ENCODE data around the gene NEGR1. TPM values are rescaled to one million over a fixed set of nuclear protein-coding genes. Genes with fewer than 3 reads are reported as not detected.

The NEGR1 gene
- total RNA-seq, 1 experiment from 2014 or later = 0.44 TPM

GRCh38 chr1:71823708-71824305, 458.5 kb downstream of the NEGR1 start:
- no peaks in the 10 kb centered on the region for H3K79me2 ChIP-seq (ENCODE audit: low read depth)
- no peaks in the 10 kb centered on the region for H3K36me3 ChIP-seq (ENCODE audit: low read depth)
- H3K9me2 ChIP-seq (ENCODE audit: insufficient read depth) = no peaks in the 10 kb centered on the region
- H3K9me3 ChIP-seq (ENCODE audit: insufficient read depth, low read depth) = no peaks in the 10 kb centered on the region
- no peaks in the 10 kb centered on the region for H3K27me3 ChIP-seq (ENCODE audit: insufficient read depth, low read depth)
- H2AFZ ChIP-seq = no peak overlapping the region
- no TSS peak for BruUV-seq (replicated peaks)
- no peaks in the 10 kb centered on the region for H3K4me1 ChIP-seq (replicated peaks; ENCODE audit: insufficient read depth)
- no peak for DNase-seq
- ChIA-PET POLR2A (ENCODE audit: unreplicated experiment) (no interaction called here), CTCF (no interaction called here)
- H3K27ac ChIP-seq = no peak overlapping the region
- intact Hi-C loops (cut with micrococcal nuclease; ENCODE audit: unreplicated experiment) = no loop called here
- TF ChIP-seq EZH2 (IDR thresholded peaks at IDR 0.05; ENCODE audit: low read depth) (no peak), CTCF (conservative IDR thresholded peaks at IDR 0.05) (no peak)
- no peaks in the 10 kb centered on the region for H4K20me1 ChIP-seq (ENCODE audit: insufficient read depth)
- H3K4me2 ChIP-seq = no peak overlapping the region
- no peak overlapping the region for H3K4me3 ChIP-seq
- H3F3A ChIP-seq (ENCODE audit: insufficient read depth, low read depth) = no peaks in the 10 kb centered on the region

GRCh38 chr1:71817028-71817427, 465.3 kb downstream of the NEGR1 start:
- POLR2A ChIA-PET (ENCODE audit: unreplicated experiment) = no interaction called here
- Histone ChIP-seq H3K36me3 (ENCODE audit: low read depth) (no peaks in the 10 kb centered on the region), H3K9me2 (ENCODE audit: insufficient read depth) (no peaks in the 10 kb centered on the region), H4K20me1 (ENCODE audit: insufficient read depth) (no peaks in the 10 kb centered on the region), H3K4me1 (replicated peaks; ENCODE audit: insufficient read depth) (no peaks in the 10 kb centered on the region), H2AFZ (no peak overlapping the region), H3K4me2 (no peak overlapping the region), H3K27ac (no peak overlapping the region), H3K9me3 (ENCODE audit: insufficient read depth, low read depth) (no peaks in the 10 kb centered on the region), H3K79me2 (ENCODE audit: low read depth) (no peaks in the 10 kb centered on the region), H3F3A (ENCODE audit: insufficient read depth, low read depth) (no peaks in the 10 kb centered on the region), H3K4me3 (no peak overlapping the region), H3K27me3 (ENCODE audit: insufficient read depth, low read depth) (no peaks in the 10 kb centered on the region)
- no peak for TF ChIP-seq EZH2 (IDR thresholded peaks at IDR 0.05; ENCODE audit: low read depth)
- TF ChIP-seq CTCF (conservative IDR thresholded peaks at IDR 0.05) = no peak
- intact Hi-C loops (cut with micrococcal nuclease; ENCODE audit: unreplicated experiment) = no loop called here
- DNase-seq = no peak
- BruUV-seq (replicated peaks) = no TSS peak
- CTCF ChIA-PET = no interaction called here

GRCh38 chr1:71809085-71809484, 473.3 kb downstream of the NEGR1 start:
- H3K9me3 ChIP-seq (ENCODE audit: insufficient read depth, low read depth) = no peaks in the 10 kb centered on the region
- POLR2A ChIA-PET (ENCODE audit: unreplicated experiment) = no interaction called here
- intact Hi-C loops (cut with micrococcal nuclease; ENCODE audit: unreplicated experiment) = no loop called here
- no peak overlapping the region for H3K4me2 ChIP-seq
- no peaks in the 10 kb centered on the region for H3K36me3 ChIP-seq (ENCODE audit: low read depth)
- no peak overlapping the region for H2AFZ ChIP-seq
- H3K27ac ChIP-seq = no peak overlapping the region
- H4K20me1 ChIP-seq (ENCODE audit: insufficient read depth) = no peaks in the 10 kb centered on the region
- H3K9me2 ChIP-seq (ENCODE audit: insufficient read depth) = no peaks in the 10 kb centered on the region
- no peaks in the 10 kb centered on the region for H3K79me2 ChIP-seq (ENCODE audit: low read depth)
- H3K27me3 ChIP-seq (ENCODE audit: insufficient read depth, low read depth) = no peaks in the 10 kb centered on the region
- TF ChIP-seq CTCF (conservative IDR thresholded peaks at IDR 0.05) = no peak
- no peak for TF ChIP-seq EZH2 (IDR thresholded peaks at IDR 0.05; ENCODE audit: low read depth)
- H3K4me3 ChIP-seq = no peak overlapping the region
- CTCF ChIA-PET = no interaction called here
- BruUV-seq (replicated peaks) = no TSS peak
- H3F3A ChIP-seq (ENCODE audit: insufficient read depth, low read depth) = no peaks in the 10 kb centered on the region
- DNase-seq = no peak
- H3K4me1 ChIP-seq (replicated peaks; ENCODE audit: insufficient read depth) = no peaks in the 10 kb centered on the region

All from PC-9 (cell line).